Sigmoid colon (tissue), 7 donors: ENCODE data around the gene VILL. TPM values are rescaled to one million over a fixed set of nuclear protein-coding genes. Genes with fewer than 3 reads are reported as not detected.

ENCODE experiments used
- DNase-seq: peaks from one replicate; pipeline ENCODE4 v3.0.0-alpha.2; 2019
- H3K27ac ChIP-seq, 4 donors: fragments of 200-600 bp; sonication (generic); one replicate each; pipeline ENCODE4 v1.5.1; 2016 to 2019; ENCODE audit warnings: mild to moderate bottlenecking in 1 of 4
- H3K27me3 ChIP-seq, 3 donors: fragments of 200-600 bp; sonication (generic); one replicate each; pipeline ENCODE4 v1.5.1; 2019; ENCODE audit warnings: mild to moderate bottlenecking in 1 of 3
- H3K36me3 ChIP-seq, 4 donors: fragments of 200-600 bp; sonication (generic); one replicate each; pipeline ENCODE4 v1.5.1; 2016 to 2019
- H3K4me1 ChIP-seq, 4 donors: fragments of 200-600 bp; sonication (generic); one replicate each; pipeline ENCODE4 v1.5.1; 2017 to 2019
- H3K4me3 ChIP-seq, 4 donors: fragments of 200-600 bp; sonication (generic); one replicate each; pipeline ENCODE4 v1.5.1; 2017 to 2019; ENCODE audit warnings: mild to moderate bottlenecking in 2 of 4, moderate library complexity in 1 of 4
- H3K9me3 ChIP-seq, 4 donors: fragments of 200-600 bp in 3 of 4; sonication (generic) in 3 of 4; one replicate each; pipeline versions ENCODE4 v1.5.1 to v1.6.1; 2013 to 2019
- CTCF ChIP-seq, 4 experiments: fragments of 450-650 bp in 3 of 4; fragments of 200-600 bp in 1 of 4; IDR thresholded peaks; one replicate each; pipeline ENCODE4 v1.5.1; 2016 to 2019; ENCODE audit warnings: antibody characterized with exemption in 4 of 4, mild to moderate bottlenecking in 3 of 4, moderate library complexity in 2 of 4
- EP300 ChIP-seq, 4 donors: sonication (generic); formaldehyde crosslinking; IDR thresholded peaks; one replicate each; pipeline ENCODE4 v1.6.1; 2017; ENCODE audit warnings: antibody characterized with exemption in 4 of 4
- POLR2A ChIP-seq, 2 donors: fragments of 450-650 bp; IDR thresholded peaks; one replicate each; pipeline ENCODE4 v1.6.1; 2016; ENCODE audit warnings: antibody characterized with exemption in 2 of 2, mild to moderate bottlenecking in 2 of 2, moderate library complexity in 2 of 2
- POLR2AphosphoS5 ChIP-seq, 4 donors: sonication (generic); formaldehyde crosslinking; IDR thresholded peaks; one replicate each; pipeline ENCODE4 v1.6.1; 2017; ENCODE audit warnings: antibody characterized with exemption in 4 of 4
- WGBS, 2 donors: extraction: QIAGEN DNeasy Blood & Tissue Kit; methylation state at CpG; one replicate each; pipeline ENCODE4 v1.1.7; 2013; 5-methylcytosine and 5-hydroxymethylcytosine counted together
- intact Hi-C: fragments of 100-400 bp; cut with DNase I; formaldehyde crosslinking; loops from one replicate; pipeline ENCODE4 v1.15.1; 2023
- polyA plus RNA-seq, 3 donors: library from polyadenylated mRNA; stranded (reverse); fragments of 200-250 nt; gene quantifications; one replicate each; pipeline ENCODE4 v1.2.3, GENCODE V29; 2013
- total RNA-seq, 4 donors: library from RNA; depleted of rRNA; stranded (reverse); fragments of >200 nt; gene quantifications; one replicate each; pipeline ENCODE4 v1.1.0, GENCODE V29; 2016
- donor health status: healthy with polysubstance abuse.
- donor health status: Bipolar disorder and iron deficiency.
- donor health status: healthy.

Gene VILL
- total and polyA plus RNA-seq, 7 donors: 5.3 to 175 (median 8.3) TPM

- peak in 3 of 4 donors; percentile 35 to 86 (median 79) for TF ChIP-seq POLR2AphosphoS5 (IDR thresholded peaks at IDR 0.05)
- TF ChIP-seq CTCF (IDR thresholded peaks at IDR 0.05): no peak
- intact Hi-C loops: loop anchor here (5.0 kb wide), 1 partner anchor 46 kb away; no protein-coding TSS in a partner anchor
- DNase-seq: peak; percentile 76
- no peak overlapping the region for H3K4me3 ChIP-seq
- H3K36me3 ChIP-seq: peaks cover 0 to 4% (median 0%) of the 10 kb centered on the region in 4 donors
- H3K27ac ChIP-seq: peak overlapping the region; percentile 56 to 78 (median 68)
- peaks cover 0 to 79% (median 73%) of the 10 kb centered on the region in 4 donors for H3K4me1 ChIP-seq
- H3K9me3 ChIP-seq: no peaks in the 10 kb centered on the region
- WGBS, 2 donors: 83 to 87% methylated on average over 8 of the region's 8 CpGs
- H3K27me3 ChIP-seq: no peaks in the 10 kb centered on the region
Observed at GRCh38 chr3:37943631-37944314, 46.8 kb upstream of the VILL start.

- DNase-seq: no peak
- Histone ChIP-seq H3K27me3 (no peaks in the 10 kb centered on the region), H3K4me1 (peaks cover 0 to 74% (median 69%) of the 10 kb centered on the region in 4 donors), H3K9me3 (no peaks in the 10 kb centered on the region), H3K27ac (peak overlapping the region; percentile 56 to 78 (median 68)), H3K4me3 (no peak overlapping the region), H3K36me3 (peaks cover 0 to 9% (median 0%) of the 10 kb centered on the region in 4 donors)
- TF ChIP-seq CTCF (IDR thresholded peaks at IDR 0.05): no peak
- no peak for TF ChIP-seq EP300 (IDR thresholded peaks at IDR 0.05)
- TF ChIP-seq POLR2A (IDR thresholded peaks at IDR 0.05): no peak
- no peak for TF ChIP-seq POLR2AphosphoS5 (IDR thresholded peaks at IDR 0.05)
- intact Hi-C loops: loop anchor here (5.0 kb wide), 1 partner anchor 47 kb away; no protein-coding TSS in a partner anchor
- 3 to 32% methylated on average over 2 of the region's 2 CpGs for WGBS, 2 donors
Observed at GRCh38 chr3:37944391-37944842, 46.2 kb upstream of the VILL start.

- 31 to 59% methylated on average over 6 of the region's 6 CpGs for WGBS, 2 donors
- H3K4me1 ChIP-seq: peaks cover 0 to 72% (median 63%) of the 10 kb centered on the region in 4 donors
Observed at GRCh38 chr3:37945156-37945806, 45.3 kb upstream of the VILL start.

GRCh38 chr3:37945807-37946530 is 44.6 kb upstream of the VILL start:
- no peak for DNase-seq
- Histone ChIP-seq H3K4me3 (no peak overlapping the region), H3K27me3 (no peaks in the 10 kb centered on the region), H3K9me3 (no peaks in the 10 kb centered on the region), H3K4me1 (peaks cover 0 to 65% (median 58%) of the 10 kb centered on the region in 4 donors), H3K27ac (peak overlapping the region; percentile 56 to 78 (median 68)), H3K36me3 (peaks cover 0 to 9% (median 3%) of the 10 kb centered on the region in 4 donors)
- TF ChIP-seq EP300 (IDR thresholded peaks at IDR 0.05): no peak
- no peak for TF ChIP-seq POLR2A (IDR thresholded peaks at IDR 0.05)
- no peak for TF ChIP-seq CTCF (IDR thresholded peaks at IDR 0.05)
- intact Hi-C loops: no loop called here
- 31 to 45% methylated on average over 8 of the region's 8 CpGs for WGBS, 2 donors

More at GRCh38 chr3:37945156-37945806, 45.3 kb upstream of the VILL start:
- H3K4me3 ChIP-seq: no peak overlapping the region
- intact Hi-C loops: no loop called here
- H3K27me3 ChIP-seq: no peaks in the 10 kb centered on the region
- no peaks in the 10 kb centered on the region for H3K9me3 ChIP-seq
- H3K36me3 ChIP-seq: peaks cover 0 to 9% (median 2%) of the 10 kb centered on the region in 4 donors
- H3K27ac ChIP-seq: peak overlapping the region; percentile 56 to 78 (median 68)
- TF ChIP-seq CTCF (IDR thresholded peaks at IDR 0.05) (no peak), POLR2AphosphoS5 (IDR thresholded peaks at IDR 0.05) (no peak), POLR2A (IDR thresholded peaks at IDR 0.05) (no peak), EP300 (IDR thresholded peaks at IDR 0.05) (no peak)
- DNase-seq: no peak
